HEK293 (cell line): ENCODE measurements around the gene GSK3B.

Source experiments
- CTCF ChIA-PET: fragments of 350-600 bp; formaldehyde crosslinking; extraction: SDS; loops from one replicate; lab custom pipeline; 2021; ENCODE audit warnings: antibody characterized with exemption; lab: Yijun Ruan, JAX
- POLR2A ChIA-PET: fragments of 300-600 bp; formaldehyde crosslinking; extraction: SDS; loops from one replicate; lab custom pipeline; 2020; ENCODE audit warnings: antibody characterized with exemption, inconsistent platforms; lab: Yijun Ruan, JAX
- H3K27ac ChIP-seq: fragments of 200-500 bp; sonication (Bioruptor generic); 2 replicates; pipeline ENCODE4 v1.5.1; 2014; ENCODE audit warnings: low read depth, low read length, control low read depth, inconsistent platforms; ENCODE audit errors: extremely low read depth
- H3K36me3 ChIP-seq, 2 experiments: fragments of 200-500 bp in 1 of 2; sonication (Bioruptor generic) in 1 of 2; 1 replicate in 1 of 2; 2 replicates in 1 of 2; pipeline ENCODE4 v1.5.1; 2014 to 2017; ENCODE audit warnings: inconsistent platforms in 2 of 2, low read length in 2 of 2; ENCODE audit not compliant: control insufficient read depth in 2 of 2, insufficient read depth in 1 of 2
- H3K4me1 ChIP-seq: fragments of 200-500 bp; sonication (Bioruptor generic); 2 replicates; pipeline ENCODE4 v1.5.1; 2014; ENCODE audit warnings: mild to moderate bottlenecking, low read length, inconsistent platforms; ENCODE audit not compliant: control insufficient read depth, insufficient read depth
- H3K4me3 ChIP-seq: 2 replicates; pipeline ENCODE4 v1.5.1; 2011; ENCODE audit warnings: low read depth, mild to moderate bottlenecking, control low read depth, low read length, moderate library complexity
- H3K9me3 ChIP-seq: fragments of 200-500 bp; sonication (Bioruptor generic); 2 replicates; pipeline ENCODE4 v1.5.1; 2014; ENCODE audit warnings: low read depth, low read length, inconsistent platforms; ENCODE audit not compliant: control insufficient read depth, insufficient read depth
- ATF2 ChIP-seq: fragments of 450-650 bp; formaldehyde crosslinking; IDR thresholded peaks from 2 replicates; pipeline ENCODE4 v1.5.1; 2016; ENCODE audit warnings: missing biosample characterization, missing genetic modification characterization, low read depth
- EGR2 ChIP-seq: fragments of 450-650 bp; formaldehyde crosslinking; IDR thresholded peaks from 2 replicates; pipeline ENCODE4 v1.5.1; 2016; ENCODE audit warnings: low read depth, missing biosample characterization, missing genetic modification characterization
- INSM2 ChIP-seq: fragments of 450-650 bp; formaldehyde crosslinking; IDR thresholded peaks from 2 replicates; pipeline ENCODE4 v1.5.1; 2016; ENCODE audit warnings: missing biosample characterization, missing genetic modification characterization
- MYNN ChIP-seq: fragments of 450-650 bp; formaldehyde crosslinking; IDR thresholded peaks from 2 replicates; pipeline ENCODE4 v1.5.1; 2016; ENCODE audit warnings: missing biosample characterization, missing genetic modification characterization, borderline replicate concordance
- WT1 ChIP-seq: fragments of 450-650 bp; formaldehyde crosslinking; IDR thresholded peaks from 2 replicates; pipeline ENCODE4 v1.5.1; 2016; ENCODE audit warnings: missing biosample characterization, missing genetic modification characterization
- ZNF266 ChIP-seq: fragments of 450-650 bp; formaldehyde crosslinking; IDR thresholded peaks from 2 replicates; pipeline ENCODE4 v1.5.1; 2016; ENCODE audit warnings: missing biosample characterization, missing genetic modification characterization, low read depth
- ZNF274 ChIP-seq, 2 experiments: fragments of 200-500 bp in 1 of 2; fragments of 450-650 bp in 1 of 2; sonication (Bioruptor generic) in 1 of 2; formaldehyde crosslinking in 1 of 2; IDR thresholded peaks; 2 replicates each; pipeline versions ENCODE4 v1.5.1 to v1.6.1; 2014 to 2016; ENCODE audit warnings: borderline replicate concordance in 1 of 2, inconsistent platforms in 1 of 2, low read length in 1 of 2, missing biosample characterization in 1 of 2, missing genetic modification characterization in 1 of 2
- ZNF621 ChIP-seq: fragments of 450-650 bp; formaldehyde crosslinking; IDR thresholded peaks from 2 replicates; pipeline ENCODE4 v1.5.1; 2017; ENCODE audit warnings: missing biosample characterization, missing genetic modification characterization
- ZNF626 ChIP-seq: fragments of 450-650 bp; sonication (Bioruptor Pico); formaldehyde crosslinking; IDR thresholded peaks from 2 replicates; pipeline ENCODE4 v1.5.1; 2018; ENCODE audit warnings: missing biosample characterization, missing genetic modification characterization, inconsistent platforms
- TF ChIP-seq, protein P1 (sequence below): IDR thresholded peaks from 2 replicates; pipeline ENCODE4 v1.6.1; 2011; ENCODE audit warnings: mild to moderate bottlenecking, low read depth, low read length, borderline replicate concordance
- TF ChIP-seq, protein P2 (sequence below): fragments of 450-650 bp; formaldehyde crosslinking; IDR thresholded peaks from 2 replicates; pipeline ENCODE4 v1.5.1; 2017; ENCODE audit warnings: missing biosample characterization, missing genetic modification characterization
- TF ChIP-seq, protein P3 (sequence below): fragments of 450-650 bp; formaldehyde crosslinking; conservative IDR thresholded peaks from 2 replicates; pipeline ENCODE4 v1.5.1; 2016; ENCODE audit warnings: low read depth, missing biosample characterization, missing genetic modification characterization

GSK3B gene

GRCh38 chr3:119955972-119956371 is 138.3 kb downstream of the GSK3B start:
- Histone ChIP-seq H3K4me3 (no peak overlapping the region), H3K27ac (no peak overlapping the region), H3K9me3 (no peaks in the 10 kb centered on the region), H3K4me1 (no peaks in the 10 kb centered on the region), H3K36me3 (no peaks in the 10 kb centered on the region)
- ChIA-PET CTCF (interaction anchor here (1.3 kb wide), 1 partner anchor 13 kb away, joined by 3 read pairs; no protein-coding TSS in a partner anchor), POLR2A (no interaction called here)
- TF ChIP-seq WT1 (tag by site-specific recombination) = no peak

DNA sequence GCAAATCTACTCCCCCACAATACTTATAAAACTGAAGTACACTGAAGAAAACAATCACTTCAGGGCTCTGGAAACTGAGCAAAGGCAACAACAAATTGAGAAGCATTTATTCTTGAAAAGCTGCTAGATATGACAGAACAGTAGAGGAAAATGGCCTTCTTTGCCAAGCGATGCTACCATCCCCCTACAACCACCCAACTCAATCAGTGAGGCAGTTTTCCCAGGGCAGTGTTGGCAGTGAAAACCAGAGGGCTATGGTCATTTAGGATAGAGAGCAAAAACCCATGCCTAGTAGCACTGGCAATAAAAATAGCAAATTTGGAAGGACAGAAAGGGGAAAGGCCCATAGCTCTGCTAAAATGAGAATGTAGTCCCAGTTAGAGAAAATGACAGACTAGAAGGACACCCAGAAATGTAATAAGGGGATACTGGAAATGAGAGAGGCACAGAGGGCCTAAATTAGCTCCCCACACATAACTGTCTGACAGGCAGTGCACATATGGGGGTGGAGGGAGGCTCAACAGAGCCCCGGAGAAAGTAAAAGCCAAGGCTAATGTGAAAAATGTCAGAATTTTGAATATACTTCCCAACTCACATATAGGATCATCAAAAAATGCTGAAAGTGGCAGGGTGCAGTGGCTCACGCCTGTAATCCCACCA is 143.5 kb downstream of the GSK3B start:
- Histone ChIP-seq H3K4me3 (no peak overlapping the region), H3K4me1 (no peaks in the 10 kb centered on the region), H3K27ac (no peak overlapping the region), H3K9me3 (no peaks in the 10 kb centered on the region), H3K36me3 (no peaks in the 10 kb centered on the region)
- TF ChIP-seq EGR2 (tag by site-specific recombination) = no peak
- no peak for TF ChIP-seq ATF2
- no peak for TF ChIP-seq ZNF621 (tag by site-specific recombination)
- ChIA-PET POLR2A (no interaction called here), CTCF (no interaction called here)

DNA sequence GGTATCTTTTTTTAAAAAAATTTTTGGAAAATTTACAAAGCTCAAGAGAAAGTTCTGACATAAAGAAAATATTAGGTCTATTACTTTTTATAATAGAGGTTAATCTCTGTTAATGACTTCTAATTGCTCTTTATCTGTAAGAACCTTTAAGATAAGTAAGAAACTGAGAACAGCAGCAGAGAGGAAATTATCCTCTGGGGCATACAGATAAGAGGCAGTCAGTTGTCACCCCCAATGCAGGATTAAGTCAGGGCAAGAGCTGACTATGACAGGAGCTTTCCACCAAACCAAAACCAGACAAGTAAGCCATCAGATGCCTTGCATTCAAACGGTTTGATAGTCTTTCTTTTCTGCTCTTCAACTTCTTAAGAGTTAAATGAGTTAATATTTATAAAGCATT is 149.0 kb downstream of the GSK3B start:
- Histone ChIP-seq H3K4me1 (peaks cover 7% of the 10 kb centered on the region), H3K4me3 (no peak overlapping the region), H3K36me3 (no peaks in the 10 kb centered on the region), H3K9me3 (no peaks in the 10 kb centered on the region), H3K27ac (no peak overlapping the region)
- no peak for TF ChIP-seq INSM2 (tag by site-specific recombination)
- TF ChIP-seq MYNN (tag by site-specific recombination) = no peak
- no peak for TF ChIP-seq ZNF274 (IDR thresholded peaks at IDR 0.05; ENCODE audit: low read length)
- no peak for TF ChIP-seq ZNF274 (tag by site-specific recombination; IDR thresholded peaks at IDR 0.05; ENCODE audit: borderline replicate concordance)
- TF ChIP-seq, protein P1, sequence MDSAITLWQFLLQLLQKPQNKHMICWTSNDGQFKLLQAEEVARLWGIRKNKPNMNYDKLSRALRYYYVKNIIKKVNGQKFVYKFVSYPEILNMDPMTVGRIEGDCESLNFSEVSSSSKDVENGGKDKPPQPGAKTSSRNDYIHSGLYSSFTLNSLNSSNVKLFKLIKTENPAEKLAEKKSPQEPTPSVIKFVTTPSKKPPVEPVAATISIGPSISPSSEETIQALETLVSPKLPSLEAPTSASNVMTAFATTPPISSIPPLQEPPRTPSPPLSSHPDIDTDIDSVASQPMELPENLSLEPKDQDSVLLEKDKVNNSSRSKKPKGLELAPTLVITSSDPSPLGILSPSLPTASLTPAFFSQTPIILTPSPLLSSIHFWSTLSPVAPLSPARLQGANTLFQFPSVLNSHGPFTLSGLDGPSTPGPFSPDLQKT = no peak
- no peak for TF ChIP-seq ZNF626 (tag by site-specific recombination)
- TF ChIP-seq, protein P2, sequence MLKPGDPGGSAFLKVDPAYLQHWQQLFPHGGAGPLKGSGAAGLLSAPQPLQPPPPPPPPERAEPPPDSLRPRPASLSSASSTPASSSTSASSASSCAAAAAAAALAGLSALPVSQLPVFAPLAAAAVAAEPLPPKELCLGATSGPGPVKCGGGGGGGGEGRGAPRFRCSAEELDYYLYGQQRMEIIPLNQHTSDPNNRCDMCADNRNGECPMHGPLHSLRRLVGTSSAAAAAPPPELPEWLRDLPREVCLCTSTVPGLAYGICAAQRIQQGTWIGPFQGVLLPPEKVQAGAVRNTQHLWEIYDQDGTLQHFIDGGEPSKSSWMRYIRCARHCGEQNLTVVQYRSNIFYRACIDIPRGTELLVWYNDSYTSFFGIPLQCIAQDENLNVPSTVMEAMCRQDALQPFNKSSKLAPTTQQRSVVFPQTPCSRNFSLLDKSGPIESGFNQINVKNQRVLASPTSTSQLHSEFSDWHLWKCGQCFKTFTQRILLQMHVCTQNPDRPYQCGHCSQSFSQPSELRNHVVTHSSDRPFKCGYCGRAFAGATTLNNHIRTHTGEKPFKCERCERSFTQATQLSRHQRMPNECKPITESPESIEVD (tag by site-specific recombination) = no peak
- no peak for TF ChIP-seq ZNF266 (tag by site-specific recombination)
- TF ChIP-seq, protein P3, sequence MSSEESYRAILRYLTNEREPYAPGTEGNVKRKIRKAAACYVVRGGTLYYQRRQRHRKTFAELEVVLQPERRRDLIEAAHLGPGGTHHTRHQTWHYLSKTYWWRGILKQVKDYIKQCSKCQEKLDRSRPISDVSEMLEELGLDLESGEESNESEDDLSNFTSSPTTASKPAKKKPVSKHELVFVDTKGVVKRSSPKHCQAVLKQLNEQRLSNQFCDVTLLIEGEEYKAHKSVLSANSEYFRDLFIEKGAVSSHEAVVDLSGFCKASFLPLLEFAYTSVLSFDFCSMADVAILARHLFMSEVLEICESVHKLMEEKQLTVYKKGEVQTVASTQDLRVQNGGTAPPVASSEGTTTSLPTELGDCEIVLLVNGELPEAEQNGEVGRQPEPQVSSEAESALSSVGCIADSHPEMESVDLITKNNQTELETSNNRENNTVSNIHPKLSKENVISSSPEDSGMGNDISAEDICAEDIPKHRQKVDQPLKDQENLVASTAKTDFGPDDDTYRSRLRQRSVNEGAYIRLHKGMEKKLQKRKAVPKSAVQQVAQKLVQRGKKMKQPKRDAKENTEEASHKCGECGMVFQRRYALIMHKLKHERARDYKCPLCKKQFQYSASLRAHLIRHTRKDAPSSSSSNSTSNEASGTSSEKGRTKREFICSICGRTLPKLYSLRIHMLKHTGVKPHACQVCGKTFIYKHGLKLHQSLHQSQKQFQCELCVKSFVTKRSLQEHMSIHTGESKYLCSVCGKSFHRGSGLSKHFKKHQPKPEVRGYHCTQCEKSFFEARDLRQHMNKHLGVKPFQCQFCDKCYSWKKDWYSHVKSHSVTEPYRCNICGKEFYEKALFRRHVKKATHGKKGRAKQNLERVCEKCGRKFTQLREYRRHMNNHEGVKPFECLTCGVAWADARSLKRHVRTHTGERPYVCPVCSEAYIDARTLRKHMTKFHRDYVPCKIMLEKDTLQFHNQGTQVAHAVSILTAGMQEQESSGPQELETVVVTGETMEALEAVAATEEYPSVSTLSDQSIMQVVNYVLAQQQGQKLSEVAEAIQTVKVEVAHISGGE = no peak
- ChIA-PET CTCF (interaction anchor here (0.6 kb wide), 1 partner anchor 257 kb away, joined by 3 read pairs; no protein-coding TSS in a partner anchor), POLR2A (no interaction called here)
